ENCODE results near the gene CHCHD1.

- peak; percentile 89 for TF ChIP-seq POLR2A (IDR thresholded peaks at IDR 0.05; ENCODE audit: low read depth, low read length)
- no peak for TF ChIP-seq CTCF (IDR thresholded peaks at IDR 0.05; ENCODE audit: extremely low read depth in 1 of 2, insufficient read depth in 1 of 2, low read depth in 1 of 2, low read length in 2 of 2)
- TF ChIP-seq EZH2 (IDR thresholded peaks at IDR 0.05; ENCODE audit: borderline replicate concordance, low read depth, low read length, severe bottlenecking) = no peak
- TF ChIP-seq POLR2AphosphoS5 (IDR thresholded peaks at IDR 0.05; ENCODE audit: insufficient read depth, low read depth, low read length) = peak; percentile 94
- TF ChIP-seq MYC (IDR thresholded peaks at IDR 0.05; ENCODE audit: low read depth, low read length) = no peak
Observed at GRCh38 chr10:73772281-73773151, 9.3 kb upstream of the CHCHD1 start.
